Adrenal gland (tissue), 5 donors: ENCODE results near the gene GSE1.

Experiments
- CTCF ChIP-seq, 6 experiments: fragments of 450-650 bp in 4 of 6; fragments of 200-600 bp in 2 of 6; sonication (generic) in 1 of 6; IDR thresholded peaks; 1 replicate in 5 of 6; 2 replicates in 1 of 6; pipeline versions ENCODE4 v1.5.1 to v1.8.0; 2016 to 2021; ENCODE audit warnings: antibody characterized with exemption in 6 of 6, mild to moderate bottlenecking in 2 of 6, moderate library complexity in 1 of 6
- POLR2A ChIP-seq, 2 donors: fragments of 450-650 bp; IDR thresholded peaks; one replicate each; pipeline ENCODE4 v1.6.1; 2017; ENCODE audit warnings: antibody characterized with exemption in 2 of 2, mild to moderate bottlenecking in 2 of 2, moderate library complexity in 1 of 2
- donor health status: DM: no; HTN: no; CAD: no.

DNA sequence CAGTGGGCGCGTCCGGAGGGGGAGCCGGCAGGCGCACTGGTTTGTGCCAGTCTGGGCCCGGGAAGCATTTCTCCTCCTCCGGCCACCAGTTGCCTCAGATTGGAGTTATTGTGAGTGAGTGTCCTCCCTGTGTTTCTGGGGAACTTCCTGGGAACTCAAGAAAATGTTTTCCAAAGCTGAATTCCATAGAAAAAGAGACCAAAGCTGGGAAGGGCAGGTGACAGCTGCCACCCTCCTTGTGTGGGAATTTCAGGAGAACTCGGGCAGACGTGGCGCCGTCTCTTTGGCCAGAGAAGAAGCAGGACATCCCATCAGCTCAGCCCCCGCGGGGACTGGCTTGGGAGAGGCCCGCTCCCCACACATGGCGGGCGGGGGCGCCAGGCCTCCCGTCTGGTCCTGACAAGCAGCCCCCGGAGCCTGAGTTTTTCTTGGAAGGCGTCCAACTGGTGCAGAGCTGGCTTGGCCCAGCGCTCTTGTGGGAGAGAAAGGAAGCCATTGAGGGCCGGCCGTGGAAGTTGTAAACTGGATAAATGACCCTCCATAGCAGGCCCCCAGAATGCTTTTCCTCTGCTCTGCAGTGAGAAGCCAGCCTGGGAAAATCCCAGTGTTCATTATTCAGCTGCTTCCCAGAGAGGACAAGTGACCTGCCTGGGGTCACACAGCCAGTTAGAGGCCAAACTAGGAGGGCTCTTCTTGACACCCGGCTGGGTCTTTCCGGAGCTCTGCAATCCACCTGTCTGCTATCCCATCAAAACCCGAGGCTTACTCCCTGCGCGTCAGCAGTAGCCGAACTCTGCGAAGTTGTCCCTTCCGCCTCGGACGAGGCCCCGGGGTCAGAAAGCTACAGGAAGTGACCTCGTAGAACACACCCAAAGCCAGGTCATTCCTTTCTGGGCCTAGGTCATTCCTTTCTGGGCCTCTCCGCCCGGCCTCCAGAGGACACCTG, 39.2 kb upstream of the GSE1 start:
- TF ChIP-seq CTCF (IDR thresholded peaks at IDR 0.05) (no peak), POLR2A (IDR thresholded peaks at IDR 0.05) (no peak)
